GM21717 (cell line): ENCODE measurements around the gene FNDC1.

Source experiments
- ATAC-seq: cut with Tn5 transposase; IDR thresholded peaks from one replicate; pipeline ENCODE4 v1.9.1; 2021; ENCODE audit warnings: mild to moderate bottlenecking, moderate library complexity; ENCODE audit not compliant: unreplicated experiment

Gene FNDC1

DNA sequence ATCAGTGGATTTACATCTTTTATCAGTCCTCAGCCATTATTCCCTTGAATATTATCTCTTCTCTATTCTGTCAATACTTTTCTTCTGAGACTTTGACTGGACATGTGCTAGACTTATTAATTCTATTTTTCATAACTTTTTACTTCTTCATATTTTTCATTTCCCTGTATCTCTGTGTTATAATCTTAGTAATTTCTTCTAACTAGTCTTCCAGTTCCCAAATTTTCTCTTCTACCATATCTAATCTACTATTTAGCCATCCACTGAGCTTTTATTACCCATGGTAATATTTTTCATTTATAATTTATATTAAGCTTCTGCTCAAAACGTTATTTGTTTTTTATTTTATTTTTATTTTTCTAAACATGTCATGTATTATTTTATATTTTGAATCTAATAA lies 13.1 kb upstream of the FNDC1 start:
- ATAC-seq, result no peak

DNA sequence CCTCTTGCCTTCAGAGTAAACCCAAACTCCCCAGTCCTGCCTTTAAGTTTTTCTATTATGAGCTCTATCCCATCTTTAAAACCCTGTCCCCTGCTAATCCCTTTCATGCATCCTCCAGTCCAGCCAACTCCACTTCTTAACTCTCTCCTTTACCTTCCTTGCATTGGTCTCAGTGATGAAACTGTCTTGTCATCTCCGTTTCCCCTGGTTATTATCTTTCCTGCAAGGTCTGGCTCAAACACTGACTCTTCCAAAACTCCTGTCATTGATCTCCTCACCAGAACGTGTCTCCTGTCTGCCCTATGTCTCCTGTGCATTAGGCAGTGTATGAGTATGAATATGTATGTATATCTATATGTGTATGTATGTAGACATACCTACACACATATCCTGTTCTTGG lies 11.8 kb upstream of the FNDC1 start:
- no peak for ATAC-seq

DNA sequence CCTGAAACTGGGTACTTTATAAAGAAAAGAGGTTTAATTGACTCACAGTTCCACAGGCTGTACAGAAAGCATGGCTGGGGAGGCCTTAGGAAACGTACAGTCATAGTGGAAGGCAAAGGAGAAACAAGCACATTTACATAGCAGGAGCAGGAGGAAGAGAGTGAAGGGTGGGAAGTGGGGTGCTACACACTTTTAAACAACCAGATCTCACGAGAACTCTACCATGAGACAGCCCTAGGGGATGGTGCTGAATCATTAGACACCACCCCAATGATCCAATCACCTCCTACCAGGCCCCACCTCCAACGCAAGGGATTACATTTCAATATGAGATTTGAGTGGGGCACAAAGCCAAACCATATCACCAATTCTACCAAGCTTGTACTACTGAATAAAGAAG lies 7.4 kb upstream of the FNDC1 start:
- no peak for ATAC-seq

DNA sequence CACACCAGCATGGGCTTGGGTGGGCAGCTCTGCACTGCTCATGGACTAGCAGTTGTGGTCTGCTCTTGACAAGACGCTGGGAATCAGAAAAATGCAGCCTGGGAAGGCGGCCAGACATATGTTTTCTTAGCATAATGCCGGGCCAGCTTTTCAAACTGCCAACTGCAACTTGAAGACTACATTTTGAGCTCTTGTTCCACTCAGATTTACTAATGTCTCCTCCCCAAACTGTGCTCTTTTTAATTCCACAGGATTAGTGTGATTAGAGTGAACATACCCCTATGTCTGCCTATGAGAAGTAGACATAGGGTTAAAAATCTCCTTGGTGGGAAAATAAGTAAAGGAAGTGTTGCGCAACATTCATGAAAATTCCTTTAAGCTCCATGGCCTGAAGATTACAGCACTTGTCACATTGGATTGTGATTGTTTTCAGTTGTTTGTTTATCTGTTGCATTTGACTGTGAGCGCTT lies 5.3 kb upstream of the FNDC1 start:
- no peak for ATAC-seq

DNA sequence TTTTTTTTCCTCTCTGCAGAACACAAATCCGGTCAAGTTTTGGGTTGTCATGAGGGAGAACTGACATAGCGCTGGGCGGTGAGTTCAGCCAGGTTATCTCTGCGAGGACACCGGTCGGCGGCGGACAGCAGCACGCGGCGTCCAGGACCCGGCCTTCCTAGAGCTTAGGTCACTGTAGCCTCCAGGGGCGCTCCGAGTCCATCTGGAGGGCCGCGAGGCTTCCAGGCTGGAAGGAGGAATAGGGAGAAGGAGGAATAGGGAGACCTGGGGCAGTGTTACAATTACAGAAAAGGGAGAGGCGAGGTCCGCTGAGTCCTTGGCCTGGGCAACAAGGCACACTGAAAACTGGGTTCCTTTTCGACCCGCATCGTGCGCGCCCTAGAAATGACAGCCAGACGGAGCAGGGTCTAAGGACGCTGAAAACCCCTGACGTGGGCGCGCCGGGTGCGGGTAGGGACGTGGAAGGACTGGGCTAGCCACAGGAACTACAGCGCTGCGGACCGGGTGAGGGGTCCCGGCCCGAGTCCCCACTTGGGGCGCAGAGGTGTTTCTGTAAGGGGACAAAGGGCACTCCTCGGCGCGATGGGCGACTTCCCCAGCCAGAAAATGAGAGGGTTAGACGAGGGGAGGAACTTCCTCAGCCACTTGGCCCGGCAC lies 536 bp upstream of the FNDC1 start:
- ATAC-seq, result no peak

DNA sequence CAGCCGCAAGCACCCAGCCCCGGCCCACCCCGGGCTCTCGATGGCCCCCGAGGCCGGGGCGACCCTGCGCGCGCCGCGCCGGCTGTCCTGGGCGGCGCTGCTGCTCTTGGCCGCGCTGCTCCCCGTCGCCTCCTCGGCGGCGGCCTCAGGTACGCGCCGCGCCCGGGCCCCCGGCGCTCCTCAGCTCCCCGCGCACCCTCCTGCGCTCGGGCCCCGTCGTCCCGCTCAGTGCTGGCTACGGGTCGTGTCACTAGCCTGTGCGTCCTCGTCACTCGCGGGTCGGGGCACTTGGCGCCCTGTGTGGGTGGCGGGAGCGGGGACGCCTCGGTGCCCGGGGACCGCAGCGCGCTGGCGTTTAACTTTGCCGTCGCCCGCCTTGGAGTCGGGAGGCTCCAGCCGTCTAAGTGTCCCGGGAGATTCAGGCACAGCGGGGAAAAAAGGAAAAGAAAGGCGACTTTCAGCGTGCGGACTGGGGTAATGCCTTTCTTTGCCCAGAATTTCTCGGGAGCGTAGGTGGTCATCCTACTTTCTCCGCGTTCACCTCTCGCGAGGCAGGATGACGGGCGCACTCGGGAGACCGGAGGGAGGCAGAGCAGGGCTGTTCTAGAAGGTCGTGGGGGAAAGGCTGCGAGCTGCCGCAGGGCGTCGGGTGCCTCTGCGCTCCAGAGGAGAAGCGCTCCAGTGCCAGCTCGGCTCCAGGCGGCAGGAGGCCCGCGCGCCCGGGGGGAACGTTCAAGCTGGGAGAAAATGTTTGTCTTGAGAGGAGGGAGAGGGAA lies 545 bp downstream of the FNDC1 start:
- ATAC-seq, result no peak

DNA sequence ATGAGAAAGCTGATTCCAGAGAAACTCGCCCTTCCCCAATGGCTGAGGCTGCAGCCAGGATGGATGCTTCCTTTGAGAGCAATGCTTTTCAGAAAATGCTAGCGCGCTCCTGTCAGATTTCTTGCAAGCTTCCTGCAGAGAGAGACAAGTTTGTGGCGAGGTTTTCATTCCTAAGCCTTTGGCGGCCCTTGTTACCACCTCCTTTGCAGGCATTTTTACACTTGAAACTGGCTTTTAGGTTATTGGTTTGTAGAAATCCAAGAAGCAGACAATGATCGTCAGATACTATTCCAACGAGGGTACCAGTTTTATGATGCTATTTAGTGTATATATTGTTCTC lies 1.1 kb downstream of the FNDC1 start:
- no peak for ATAC-seq

DNA sequence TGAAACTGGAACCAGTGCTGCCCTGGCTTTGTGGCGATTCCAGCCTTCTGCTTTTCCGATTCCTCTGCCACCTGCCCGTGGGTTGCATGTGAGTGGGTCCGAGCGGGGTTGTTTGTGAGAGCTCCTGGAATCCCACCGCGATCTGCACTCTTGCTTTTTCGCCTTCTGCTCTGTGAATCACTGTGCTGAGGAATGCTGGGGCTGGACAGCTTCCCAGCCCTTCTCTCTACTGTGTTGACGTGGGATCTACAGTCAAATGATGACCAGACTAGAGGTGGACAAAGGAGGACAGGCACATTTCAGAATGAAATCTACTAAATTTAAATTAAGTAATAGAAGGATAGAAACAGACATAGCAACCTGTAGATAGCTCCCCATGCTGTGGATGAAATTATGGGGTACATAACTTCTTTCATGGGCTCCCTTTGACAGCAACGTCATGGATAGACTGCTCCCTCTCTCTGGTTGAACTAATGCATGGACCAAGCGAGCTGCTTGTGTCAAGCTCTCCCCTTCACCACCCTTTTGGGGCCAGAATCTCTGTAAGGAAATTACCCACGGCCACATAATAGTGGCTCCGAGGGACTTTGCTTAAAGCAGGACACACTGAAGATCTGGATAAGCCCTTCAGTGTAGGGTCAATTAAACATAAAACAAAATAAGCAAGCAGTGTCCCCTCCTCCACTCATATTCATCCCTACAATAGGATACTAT lies 2.0 kb downstream of the FNDC1 start:
- no peak for ATAC-seq

DNA sequence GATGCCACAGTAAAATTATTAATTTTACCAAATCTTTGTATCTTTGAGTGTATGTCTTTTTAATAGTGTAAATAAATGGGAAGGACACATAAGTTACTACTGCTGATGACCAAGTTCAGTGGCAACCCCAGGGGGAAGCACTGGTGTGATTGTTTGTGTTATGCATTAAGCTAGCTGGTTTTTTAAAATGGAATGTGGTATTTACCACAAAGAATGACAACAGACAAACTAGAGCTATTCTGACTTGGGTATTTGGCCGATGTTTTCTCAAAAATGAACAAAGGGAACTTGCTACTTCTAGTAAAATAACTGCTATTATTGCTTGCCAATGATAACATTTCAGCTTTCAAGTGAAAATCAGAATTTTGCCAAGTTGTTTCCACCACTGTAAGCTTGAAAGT lies 2.9 kb downstream of the FNDC1 start:
- ATAC-seq, result no peak

DNA sequence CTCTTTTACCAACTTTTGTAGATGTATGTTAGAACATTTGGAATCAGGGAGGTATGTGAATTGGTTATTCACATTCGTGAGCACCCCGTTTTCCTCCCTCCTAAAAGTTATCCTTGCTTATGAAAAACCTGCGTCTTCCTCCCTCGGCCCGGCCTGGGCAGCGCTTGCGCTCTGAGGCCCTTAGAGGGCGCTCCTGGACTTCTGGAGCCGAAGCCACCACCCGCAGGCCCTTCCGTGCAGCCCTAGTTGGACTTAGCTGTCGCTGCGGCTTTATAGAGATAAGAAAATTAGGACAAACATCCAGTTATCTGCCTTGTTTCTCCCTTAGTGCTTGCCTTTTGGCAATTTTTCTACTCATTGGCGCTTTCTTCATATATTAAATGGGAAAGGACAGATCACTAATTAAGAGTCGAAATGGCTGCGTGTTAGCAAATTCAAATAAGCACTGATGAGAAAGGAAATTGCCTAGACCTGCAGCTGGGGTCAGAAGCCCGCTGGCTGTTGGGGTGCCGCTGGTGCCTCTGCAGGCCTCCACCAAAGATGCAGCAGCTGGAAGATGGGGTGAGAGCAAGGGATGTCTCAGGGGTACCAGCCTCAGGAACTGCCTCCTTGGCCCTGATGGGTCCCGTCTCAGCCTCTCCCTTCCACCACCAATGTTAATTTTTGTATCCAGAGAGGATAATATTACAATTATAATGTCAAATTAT lies 5.2 kb downstream of the FNDC1 start:
- peak; percentile 83 for ATAC-seq

DNA sequence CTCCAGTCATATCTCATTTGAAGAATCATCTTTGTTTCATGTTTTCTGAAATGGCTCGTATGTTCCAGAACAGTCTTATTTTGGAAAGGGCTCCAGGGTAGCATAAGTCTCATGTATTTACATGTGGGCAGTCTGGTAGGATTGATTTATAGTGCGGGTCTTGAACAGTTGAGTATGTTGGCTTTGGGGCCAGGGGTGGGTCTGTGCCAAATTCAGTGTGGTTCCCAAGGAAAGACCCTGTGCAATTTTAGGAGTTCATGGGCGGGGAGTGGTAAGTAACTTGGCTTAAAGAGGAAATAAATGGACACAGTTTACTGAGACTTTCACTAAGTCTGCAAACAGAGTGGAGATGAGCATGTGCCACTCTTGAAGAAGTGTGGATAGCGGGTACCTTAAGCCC lies 7.7 kb downstream of the FNDC1 start:
- ATAC-seq, result no peak

DNA sequence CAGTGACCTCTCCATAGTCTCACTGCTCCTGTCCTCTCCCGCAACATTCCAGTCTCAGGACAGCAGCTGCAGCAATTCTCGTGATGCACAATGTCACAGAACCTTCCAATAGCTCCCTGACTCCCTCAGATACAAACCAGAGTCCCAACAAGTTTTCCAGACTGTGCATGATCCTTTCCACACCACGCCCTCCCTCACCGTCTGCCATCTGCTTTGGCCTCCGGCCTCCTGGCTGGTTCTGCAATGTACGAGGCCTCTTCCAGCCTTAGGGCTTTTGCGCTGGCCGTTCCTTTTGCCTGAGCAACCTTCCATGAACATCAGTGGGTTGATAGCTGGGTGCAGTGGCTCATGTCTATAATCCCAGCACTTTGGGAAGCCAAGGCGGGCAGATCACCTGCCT lies 9.6 kb downstream of the FNDC1 start:
- ATAC-seq, result no peak

DNA sequence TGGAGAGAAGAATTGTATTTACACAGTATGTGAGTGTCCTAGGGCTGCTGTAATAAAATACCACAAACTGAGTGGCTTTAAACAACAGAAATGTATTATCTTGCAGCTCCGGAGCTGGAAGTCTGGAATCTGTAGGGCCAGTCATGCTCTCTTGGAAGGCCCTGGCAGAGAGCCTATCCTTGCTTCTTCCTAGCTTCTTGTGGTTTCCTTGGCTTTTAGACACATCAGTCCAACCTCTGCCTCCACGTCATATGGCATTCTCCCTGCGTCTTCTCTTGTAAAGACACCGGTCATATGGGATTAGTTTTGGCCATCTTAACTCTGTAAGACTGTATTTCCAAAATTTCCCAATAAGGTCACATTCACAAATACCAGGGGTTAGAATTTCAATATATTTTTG lies 10.8 kb downstream of the FNDC1 start:
- no peak for ATAC-seq

DNA sequence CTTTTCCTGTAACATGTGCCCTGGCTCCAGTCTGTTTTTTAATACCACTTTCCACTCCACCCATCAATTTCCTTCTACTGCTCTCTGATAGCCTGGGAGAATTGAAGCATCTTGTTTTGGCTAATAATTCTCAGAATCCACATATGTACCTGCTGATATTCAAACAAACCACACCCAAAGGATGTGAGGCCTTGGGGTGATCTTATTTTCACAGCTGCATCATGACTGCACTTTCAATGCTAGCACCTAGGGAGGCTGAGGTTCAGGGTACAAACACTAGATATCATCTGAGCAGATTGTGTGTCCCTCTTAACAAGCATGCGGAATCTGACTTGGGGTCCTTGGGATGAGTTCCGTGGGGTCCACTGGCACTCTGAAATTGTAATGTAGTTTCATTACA lies 12.7 kb downstream of the FNDC1 start:
- ATAC-seq, result no peak

DNA sequence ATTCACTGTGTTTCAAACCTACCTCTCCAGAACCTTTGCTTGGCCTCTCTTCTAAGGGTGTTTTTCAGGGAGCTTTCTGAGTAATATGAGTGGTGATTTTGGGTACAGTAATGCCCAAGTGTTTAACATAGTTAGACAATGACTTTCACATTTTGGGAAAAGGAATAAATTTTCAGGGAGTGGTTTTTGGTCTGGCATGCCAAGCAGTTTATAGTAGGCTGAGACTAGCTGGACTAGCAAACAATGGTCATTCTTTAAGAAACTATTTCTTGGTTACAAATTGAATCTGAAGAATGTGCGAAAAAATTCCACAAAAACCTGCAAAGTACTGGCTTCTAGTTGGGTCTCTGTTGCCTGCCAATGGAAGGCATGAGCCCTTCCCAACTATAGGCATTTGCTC lies 15.4 kb downstream of the FNDC1 start:
- no peak for ATAC-seq

DNA sequence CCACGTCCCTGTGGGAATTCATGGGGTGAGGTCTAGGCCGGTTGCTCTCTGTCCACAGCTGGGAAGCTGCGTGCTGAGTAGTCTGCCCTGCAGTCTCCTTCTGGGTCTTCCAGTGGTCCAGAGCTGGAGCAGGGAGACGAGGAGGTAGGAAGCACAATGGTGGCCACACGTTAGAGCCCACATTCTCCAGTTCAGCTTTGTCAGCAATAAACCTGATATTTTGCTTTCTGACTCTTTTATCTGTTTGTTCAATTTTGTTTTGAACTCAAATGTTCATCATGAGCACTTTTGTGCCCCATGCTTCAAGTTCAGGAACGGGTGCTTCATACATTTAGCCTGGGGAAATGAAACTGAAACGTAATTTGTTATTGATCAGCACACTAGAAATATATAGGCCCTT lies 21.3 kb downstream of the FNDC1 start:
- ATAC-seq, result no peak

DNA sequence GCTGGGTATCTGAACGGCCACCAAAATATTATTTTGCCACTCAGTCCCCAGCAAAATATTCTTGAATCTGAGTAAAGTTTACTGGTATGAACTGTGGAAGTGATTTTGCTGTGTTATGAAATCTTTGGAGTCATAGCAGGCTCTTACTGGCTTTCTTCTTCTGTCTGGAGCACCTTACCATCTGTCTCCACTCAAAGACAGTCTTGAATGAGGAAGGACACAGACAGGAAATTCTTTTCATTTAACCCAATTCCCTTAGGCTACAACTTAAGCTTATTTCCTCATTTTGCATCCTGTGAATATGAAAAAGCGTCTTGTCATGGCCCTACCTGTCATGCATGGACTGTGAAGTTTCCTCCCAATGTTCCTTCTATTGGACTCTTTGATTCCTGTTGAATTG lies 24.7 kb downstream of the FNDC1 start:
- no peak for ATAC-seq

DNA sequence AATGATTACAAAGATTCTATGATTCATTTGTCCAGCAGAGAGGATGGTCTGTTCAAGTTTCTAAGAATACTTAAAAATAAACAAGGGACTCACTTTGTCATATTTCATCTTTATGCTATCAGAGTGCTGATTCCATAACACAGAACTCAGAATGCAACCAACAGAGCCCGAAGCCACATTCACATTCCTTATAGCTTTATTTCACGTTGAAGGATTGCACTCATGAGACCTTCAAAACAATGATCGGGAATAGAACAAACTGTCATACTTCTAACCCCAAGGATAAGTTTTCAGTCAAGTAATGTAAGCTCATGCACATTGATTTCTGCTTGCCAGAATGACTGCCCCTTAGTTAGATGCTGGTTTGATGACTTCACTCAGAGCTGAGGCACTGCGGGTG lies 25.2 kb downstream of the FNDC1 start:
- ATAC-seq, result no peak

DNA sequence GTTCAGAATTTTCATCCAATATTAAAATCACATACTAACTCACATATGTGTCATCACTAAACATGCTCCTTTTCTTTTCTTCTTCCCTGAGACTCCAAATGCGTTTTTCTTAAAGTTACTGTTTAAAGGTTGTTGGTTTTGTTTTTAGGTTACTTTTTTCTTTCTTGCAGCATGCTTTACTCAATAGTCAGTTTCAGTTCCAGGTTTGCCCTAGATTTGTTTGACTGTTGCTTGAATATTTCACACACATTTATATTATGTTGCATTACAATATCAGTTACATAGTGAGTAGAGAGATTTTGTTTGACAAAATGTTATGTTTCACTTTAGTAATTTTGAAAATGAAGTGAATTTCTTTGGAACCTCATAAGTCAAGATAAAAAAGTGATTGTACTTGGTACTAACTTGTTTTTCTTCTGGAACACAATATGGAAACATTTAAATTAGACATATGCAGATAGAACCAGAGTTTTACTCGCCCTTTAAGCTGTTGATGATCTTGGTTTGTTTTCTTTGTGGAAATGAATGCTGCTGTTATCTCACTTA lies 27.3 kb downstream of the FNDC1 start:
- no peak for ATAC-seq

DNA sequence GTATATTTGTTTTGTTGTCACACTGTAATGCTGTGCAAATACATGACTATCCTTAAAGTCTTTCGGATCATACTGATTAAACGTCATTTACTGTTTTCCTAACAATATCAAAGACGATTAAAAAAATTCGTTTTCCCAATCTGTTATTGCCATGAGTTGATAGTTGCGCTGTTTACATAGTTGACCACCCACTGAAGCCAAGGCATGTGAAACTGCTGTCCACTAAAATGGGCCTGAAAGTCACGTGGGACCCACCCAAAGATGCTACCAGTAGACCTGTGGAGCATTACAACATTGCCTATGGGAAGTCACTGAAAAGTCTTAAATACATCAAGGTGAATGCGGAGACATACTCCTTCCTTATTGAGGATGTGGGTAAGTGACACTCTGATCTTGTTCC lies 28.1 kb downstream of the FNDC1 start:
- no peak for ATAC-seq

DNA sequence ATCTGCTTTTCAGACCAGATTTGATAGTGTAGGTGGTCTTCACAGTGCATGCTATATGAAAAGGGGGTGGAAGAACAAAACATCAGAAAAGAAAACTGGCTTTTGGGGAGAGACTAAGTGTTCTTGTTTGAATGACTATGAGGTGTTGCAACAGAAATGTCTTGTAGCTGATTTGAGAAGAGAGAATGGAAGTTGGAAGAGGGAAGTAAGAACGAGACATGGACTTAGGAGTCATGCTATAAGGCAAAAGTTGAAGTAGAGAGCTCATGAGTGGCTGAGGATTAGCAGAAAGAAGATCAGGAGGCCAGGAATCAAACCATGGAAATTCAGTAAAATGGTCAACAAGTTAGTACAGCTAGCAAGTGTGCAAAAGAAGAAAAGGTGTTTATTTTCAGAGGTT lies 32.1 kb downstream of the FNDC1 start:
- ATAC-seq, result no peak
